Osteoblast (primary cell): ENCODE data around the gene TCP10L. TPM values are rescaled to one million over a fixed set of nuclear protein-coding genes. Genes with fewer than 3 reads are reported as not detected.

Experiments used
- DNase-seq: peaks from one replicate; pipeline ENCODE4 v3.0.0; 2011; ENCODE audit warnings: low spot score, mixed read lengths; ENCODE audit not compliant: insufficient read length; ENCODE audit errors: missing footprints
- H2AFZ ChIP-seq: 2 replicates; pipeline ENCODE4 v1.6.0; 2011; ENCODE audit warnings: mild to moderate bottlenecking, low read length
- H3K27ac ChIP-seq: 2 replicates; pipeline ENCODE4 v1.5.1; 2011; ENCODE audit warnings: mild to moderate bottlenecking, low read depth, low read length, moderate library complexity
- H3K27me3 ChIP-seq: 2 replicates; pipeline ENCODE4 v1.6.0; 2012; ENCODE audit warnings: mild to moderate bottlenecking, control low read depth, inconsistent platforms, low read length, moderate library complexity; ENCODE audit not compliant: insufficient read depth
- H3K36me3 ChIP-seq: 2 replicates; pipeline ENCODE4 v1.5.1; 2011; ENCODE audit warnings: mild to moderate bottlenecking, low read length, control low read depth, moderate library complexity; ENCODE audit not compliant: insufficient read depth
- H3K4me1 ChIP-seq: 2 replicates; pipeline ENCODE4 v1.5.1; 2011; ENCODE audit warnings: mild to moderate bottlenecking, low read length, control low read depth, moderate library complexity; ENCODE audit not compliant: insufficient read depth
- H3K4me2 ChIP-seq: 2 replicates; pipeline ENCODE4 v1.6.0; 2011; ENCODE audit warnings: mild to moderate bottlenecking, low read length; ENCODE audit not compliant: insufficient read depth
- H3K4me3 ChIP-seq: fragments of 200-600 bp; sonication (generic); 3 replicates; pipeline ENCODE4 v1.5.1; 2012; ENCODE audit warnings: mild to moderate bottlenecking, low read length, inconsistent platforms; ENCODE audit not compliant: insufficient read depth
- H3K79me2 ChIP-seq: 2 replicates; pipeline ENCODE4 v1.6.0; 2012; ENCODE audit warnings: mild to moderate bottlenecking, low read length, control low read depth, inconsistent platforms; ENCODE audit not compliant: insufficient read depth
- H3K9me3 ChIP-seq: 2 replicates; pipeline ENCODE4 v1.5.1; 2011; ENCODE audit warnings: low read depth, low read length, control low read depth
- H4K20me1 ChIP-seq: 2 replicates; pipeline ENCODE4 v1.6.0; 2012; ENCODE audit warnings: mild to moderate bottlenecking, low read length, control low read depth; ENCODE audit not compliant: insufficient read depth
- total RNA-seq: library from RNA; depleted of rRNA; stranded (reverse); fragments of >200 nt; gene quantifications from 2 replicates; pipeline ENCODE4 v1.2.3, GENCODE V29; 2012
- TF ChIP-seq, protein P1 (sequence below): IDR thresholded peaks from 2 replicates; pipeline ENCODE4 v1.5.1; 2011; ENCODE audit warnings: mild to moderate bottlenecking, low read depth, low read length, moderate library complexity; ENCODE audit errors: extremely low read depth

TCP10L gene
- total RNA-seq, 1 donor, result 0.72 TPM

DNA sequence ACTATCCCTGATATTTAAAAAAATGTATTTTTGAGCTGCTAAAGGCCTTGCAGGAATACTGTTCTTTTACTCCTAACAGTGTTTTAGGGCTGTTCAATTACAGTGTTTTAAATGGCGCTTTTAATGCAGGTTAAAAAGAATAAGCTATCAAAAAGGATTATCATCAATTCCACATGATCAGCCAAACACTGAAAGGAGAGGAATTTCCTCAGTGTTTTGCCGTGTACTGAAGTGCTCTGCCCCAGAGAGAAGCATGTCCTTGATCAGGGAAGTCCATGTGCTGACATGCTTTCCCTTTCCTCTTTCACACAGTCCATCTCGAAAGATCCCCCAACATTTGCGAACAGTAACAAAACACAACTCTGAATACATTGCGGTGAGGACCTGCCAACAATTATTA, 23.5 kb upstream of the TCP10L start:
- no peak for DNase-seq
- no peak overlapping the region for H2AFZ ChIP-seq
- peaks cover 8% of the 10 kb centered on the region for H4K20me1 ChIP-seq
- H3K4me2 ChIP-seq, result no peak overlapping the region
- H3K4me1 ChIP-seq, result peaks cover 8% of the 10 kb centered on the region
- TF ChIP-seq, protein P1, sequence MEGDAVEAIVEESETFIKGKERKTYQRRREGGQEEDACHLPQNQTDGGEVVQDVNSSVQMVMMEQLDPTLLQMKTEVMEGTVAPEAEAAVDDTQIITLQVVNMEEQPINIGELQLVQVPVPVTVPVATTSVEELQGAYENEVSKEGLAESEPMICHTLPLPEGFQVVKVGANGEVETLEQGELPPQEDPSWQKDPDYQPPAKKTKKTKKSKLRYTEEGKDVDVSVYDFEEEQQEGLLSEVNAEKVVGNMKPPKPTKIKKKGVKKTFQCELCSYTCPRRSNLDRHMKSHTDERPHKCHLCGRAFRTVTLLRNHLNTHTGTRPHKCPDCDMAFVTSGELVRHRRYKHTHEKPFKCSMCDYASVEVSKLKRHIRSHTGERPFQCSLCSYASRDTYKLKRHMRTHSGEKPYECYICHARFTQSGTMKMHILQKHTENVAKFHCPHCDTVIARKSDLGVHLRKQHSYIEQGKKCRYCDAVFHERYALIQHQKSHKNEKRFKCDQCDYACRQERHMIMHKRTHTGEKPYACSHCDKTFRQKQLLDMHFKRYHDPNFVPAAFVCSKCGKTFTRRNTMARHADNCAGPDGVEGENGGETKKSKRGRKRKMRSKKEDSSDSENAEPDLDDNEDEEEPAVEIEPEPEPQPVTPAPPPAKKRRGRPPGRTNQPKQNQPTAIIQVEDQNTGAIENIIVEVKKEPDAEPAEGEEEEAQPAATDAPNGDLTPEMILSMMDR, result no peak
- no peaks in the 10 kb centered on the region for H3K9me3 ChIP-seq
- peaks cover 40% of the 10 kb centered on the region for H3K36me3 ChIP-seq
- peaks cover 25% of the 10 kb centered on the region for H3K79me2 ChIP-seq
- no peak overlapping the region for H3K4me3 ChIP-seq
- H3K27ac ChIP-seq, result no peak overlapping the region
- no peaks in the 10 kb centered on the region for H3K27me3 ChIP-seq

DNA sequence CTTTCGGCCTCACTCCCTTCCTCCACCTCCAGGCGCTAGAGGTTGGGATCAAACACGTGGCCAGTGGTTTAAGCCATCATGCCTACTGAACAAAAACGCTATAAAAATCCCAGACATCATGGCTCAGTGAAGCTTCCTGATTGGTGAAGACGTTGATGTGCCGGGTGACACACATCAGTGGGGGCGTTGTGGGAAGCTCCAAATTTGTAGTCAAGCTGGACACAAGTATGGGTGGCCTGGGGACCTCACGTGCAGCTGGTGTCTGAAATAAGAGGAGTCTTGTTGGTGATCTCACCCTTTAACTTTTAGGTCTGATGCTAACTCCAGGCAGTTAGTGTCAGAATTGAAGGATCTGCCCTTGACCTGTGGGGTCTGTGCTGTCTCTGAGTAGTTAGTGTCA, 20.1 kb upstream of the TCP10L start:
- Histone ChIP-seq H3K4me3 (no peak overlapping the region), H3K79me2 (peaks cover 12% of the 10 kb centered on the region), H3K36me3 (peaks cover 65% of the 10 kb centered on the region), H2AFZ (no peak overlapping the region), H3K27ac (no peak overlapping the region), H3K4me1 (no peaks in the 10 kb centered on the region), H3K9me3 (no peaks in the 10 kb centered on the region), H3K27me3 (no peaks in the 10 kb centered on the region), H4K20me1 (peaks cover 8% of the 10 kb centered on the region), H3K4me2 (no peak overlapping the region)
- TF ChIP-seq, protein P1, result no peak
- no peak for DNase-seq

DNA sequence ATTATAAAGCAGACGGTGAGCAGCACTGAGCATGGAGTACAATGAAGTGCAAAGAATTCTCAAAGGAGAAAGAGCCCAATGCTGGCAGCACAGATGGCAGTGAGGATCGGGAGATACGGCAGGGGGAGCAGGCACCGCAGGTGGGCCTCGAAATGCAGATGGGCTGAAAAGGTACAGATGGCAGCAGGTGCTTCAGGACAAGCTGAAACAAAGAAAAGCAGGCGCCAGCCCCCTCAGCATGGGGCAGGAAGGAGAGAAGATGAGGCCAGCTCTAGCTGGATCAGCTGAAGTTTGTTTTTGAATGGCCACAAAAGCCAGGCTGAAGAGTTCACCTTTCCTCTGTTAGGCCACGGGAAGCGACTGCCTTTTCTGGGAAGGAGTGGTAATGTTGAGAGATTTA, 19.1 kb upstream of the TCP10L start:
- peaks cover 66% of the 10 kb centered on the region for H3K36me3 ChIP-seq
- H3K27ac ChIP-seq, result no peak overlapping the region
- no peak for DNase-seq
- no peak overlapping the region for H2AFZ ChIP-seq
- no peaks in the 10 kb centered on the region for H3K9me3 ChIP-seq
- TF ChIP-seq, protein P1, result no peak
- H4K20me1 ChIP-seq, result peaks cover 4% of the 10 kb centered on the region
- H3K79me2 ChIP-seq, result peaks cover 2% of the 10 kb centered on the region
- H3K4me1 ChIP-seq, result no peaks in the 10 kb centered on the region
- H3K27me3 ChIP-seq, result no peaks in the 10 kb centered on the region
- no peak overlapping the region for H3K4me2 ChIP-seq
- H3K4me3 ChIP-seq, result no peak overlapping the region

DNA sequence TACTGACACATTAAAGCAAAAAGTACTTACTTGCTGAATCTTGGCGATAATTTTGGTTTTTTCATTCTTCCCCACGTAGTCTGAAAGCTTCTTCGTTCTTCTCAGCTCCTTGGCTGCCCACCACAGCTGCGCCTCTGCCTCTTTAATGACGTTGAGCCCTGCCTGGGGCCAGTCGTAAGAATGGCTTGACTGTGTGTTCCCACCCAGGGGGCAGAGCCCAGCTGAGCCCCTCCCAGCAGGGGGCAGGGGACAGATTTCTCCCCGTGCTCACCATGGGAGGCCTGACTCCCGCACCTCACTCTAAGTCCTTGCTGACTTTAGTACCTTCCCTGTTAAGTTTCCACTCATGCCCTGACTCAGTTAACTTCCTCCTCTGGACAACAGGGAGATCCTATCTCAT, 17.8 kb upstream of the TCP10L start:
- H3K4me1 ChIP-seq, result no peaks in the 10 kb centered on the region
- peaks cover 4% of the 10 kb centered on the region for H4K20me1 ChIP-seq
- H3K9me3 ChIP-seq, result no peaks in the 10 kb centered on the region
- no peaks in the 10 kb centered on the region for H3K79me2 ChIP-seq
- peaks cover 62% of the 10 kb centered on the region for H3K36me3 ChIP-seq
- TF ChIP-seq, protein P1, result no peak
- H3K4me2 ChIP-seq, result no peak overlapping the region
- H3K4me3 ChIP-seq, result no peak overlapping the region
- H2AFZ ChIP-seq, result no peak overlapping the region
- no peak overlapping the region for H3K27ac ChIP-seq
- no peak for DNase-seq
- H3K27me3 ChIP-seq, result no peaks in the 10 kb centered on the region
